Measurements from ENCODE around the gene RAB11FIP4. TPM values are rescaled to one million over a fixed set of nuclear protein-coding genes. Genes with fewer than 3 reads are reported as not detected.

Gene RAB11FIP4
- total and polyA plus RNA-seq, 4 donors: 1.5 to 16.0 (median 3.3) TPM

DNA sequence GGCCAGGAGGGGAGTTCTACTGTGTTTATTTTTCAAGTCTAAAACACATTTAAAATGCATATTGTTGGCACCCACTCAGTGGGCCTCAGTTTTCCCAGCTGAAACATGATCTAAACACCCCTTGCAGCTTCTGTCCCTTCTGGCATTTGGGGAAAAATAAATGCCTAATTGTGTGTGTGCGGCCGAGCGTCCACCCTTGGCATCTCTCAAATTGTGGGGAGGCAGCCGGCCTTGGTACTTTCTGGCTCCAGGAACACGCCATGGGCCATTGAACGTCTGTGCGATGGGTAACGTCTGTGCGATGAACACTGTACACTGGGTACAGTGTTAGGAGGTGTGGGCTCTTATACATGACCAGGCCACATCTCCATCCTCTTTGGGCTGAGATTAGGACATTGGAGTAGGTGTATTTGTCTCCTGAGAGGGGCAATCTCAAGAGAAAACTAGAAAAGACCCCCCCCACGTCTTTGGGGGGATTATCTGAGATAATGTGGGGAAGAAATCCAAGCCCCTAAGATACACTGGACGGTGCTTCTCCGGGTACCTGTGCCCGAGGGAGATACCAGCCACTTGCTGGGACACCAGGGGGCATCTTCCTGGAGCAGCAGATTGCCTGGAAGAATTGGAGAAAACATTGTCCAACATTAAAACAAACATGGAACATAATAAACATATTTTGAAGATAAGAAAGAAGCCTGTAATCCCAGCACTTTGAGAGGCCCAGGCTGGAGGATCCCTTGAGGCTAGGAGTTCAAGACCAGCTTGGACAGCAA, 54.9 kb downstream of the RAB11FIP4 start:
- no peak for TF ChIP-seq HNF4A (conservative IDR thresholded peaks at IDR 0.05)
- TF ChIP-seq RAD21 (IDR thresholded peaks at IDR 0.05): peak in 1 of 2 donors; percentile 31
- TF ChIP-seq, protein P1, sequence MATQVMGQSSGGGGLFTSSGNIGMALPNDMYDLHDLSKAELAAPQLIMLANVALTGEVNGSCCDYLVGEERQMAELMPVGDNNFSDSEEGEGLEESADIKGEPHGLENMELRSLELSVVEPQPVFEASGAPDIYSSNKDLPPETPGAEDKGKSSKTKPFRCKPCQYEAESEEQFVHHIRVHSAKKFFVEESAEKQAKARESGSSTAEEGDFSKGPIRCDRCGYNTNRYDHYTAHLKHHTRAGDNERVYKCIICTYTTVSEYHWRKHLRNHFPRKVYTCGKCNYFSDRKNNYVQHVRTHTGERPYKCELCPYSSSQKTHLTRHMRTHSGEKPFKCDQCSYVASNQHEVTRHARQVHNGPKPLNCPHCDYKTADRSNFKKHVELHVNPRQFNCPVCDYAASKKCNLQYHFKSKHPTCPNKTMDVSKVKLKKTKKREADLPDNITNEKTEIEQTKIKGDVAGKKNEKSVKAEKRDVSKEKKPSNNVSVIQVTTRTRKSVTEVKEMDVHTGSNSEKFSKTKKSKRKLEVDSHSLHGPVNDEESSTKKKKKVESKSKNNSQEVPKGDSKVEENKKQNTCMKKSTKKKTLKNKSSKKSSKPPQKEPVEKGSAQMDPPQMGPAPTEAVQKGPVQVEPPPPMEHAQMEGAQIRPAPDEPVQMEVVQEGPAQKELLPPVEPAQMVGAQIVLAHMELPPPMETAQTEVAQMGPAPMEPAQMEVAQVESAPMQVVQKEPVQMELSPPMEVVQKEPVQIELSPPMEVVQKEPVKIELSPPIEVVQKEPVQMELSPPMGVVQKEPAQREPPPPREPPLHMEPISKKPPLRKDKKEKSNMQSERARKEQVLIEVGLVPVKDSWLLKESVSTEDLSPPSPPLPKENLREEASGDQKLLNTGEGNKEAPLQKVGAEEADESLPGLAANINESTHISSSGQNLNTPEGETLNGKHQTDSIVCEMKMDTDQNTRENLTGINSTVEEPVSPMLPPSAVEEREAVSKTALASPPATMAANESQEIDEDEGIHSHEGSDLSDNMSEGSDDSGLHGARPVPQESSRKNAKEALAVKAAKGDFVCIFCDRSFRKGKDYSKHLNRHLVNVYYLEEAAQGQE (IDR thresholded peaks at IDR 0.05): no peak
- TF ChIP-seq NR2F2 (IDR thresholded peaks at IDR 0.05): no peak
- TF ChIP-seq, protein P2, sequence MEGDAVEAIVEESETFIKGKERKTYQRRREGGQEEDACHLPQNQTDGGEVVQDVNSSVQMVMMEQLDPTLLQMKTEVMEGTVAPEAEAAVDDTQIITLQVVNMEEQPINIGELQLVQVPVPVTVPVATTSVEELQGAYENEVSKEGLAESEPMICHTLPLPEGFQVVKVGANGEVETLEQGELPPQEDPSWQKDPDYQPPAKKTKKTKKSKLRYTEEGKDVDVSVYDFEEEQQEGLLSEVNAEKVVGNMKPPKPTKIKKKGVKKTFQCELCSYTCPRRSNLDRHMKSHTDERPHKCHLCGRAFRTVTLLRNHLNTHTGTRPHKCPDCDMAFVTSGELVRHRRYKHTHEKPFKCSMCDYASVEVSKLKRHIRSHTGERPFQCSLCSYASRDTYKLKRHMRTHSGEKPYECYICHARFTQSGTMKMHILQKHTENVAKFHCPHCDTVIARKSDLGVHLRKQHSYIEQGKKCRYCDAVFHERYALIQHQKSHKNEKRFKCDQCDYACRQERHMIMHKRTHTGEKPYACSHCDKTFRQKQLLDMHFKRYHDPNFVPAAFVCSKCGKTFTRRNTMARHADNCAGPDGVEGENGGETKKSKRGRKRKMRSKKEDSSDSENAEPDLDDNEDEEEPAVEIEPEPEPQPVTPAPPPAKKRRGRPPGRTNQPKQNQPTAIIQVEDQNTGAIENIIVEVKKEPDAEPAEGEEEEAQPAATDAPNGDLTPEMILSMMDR (IDR thresholded peaks at IDR 0.05; ENCODE audit: low read depth, low read length, missing input control): peak; percentile 13

DNA sequence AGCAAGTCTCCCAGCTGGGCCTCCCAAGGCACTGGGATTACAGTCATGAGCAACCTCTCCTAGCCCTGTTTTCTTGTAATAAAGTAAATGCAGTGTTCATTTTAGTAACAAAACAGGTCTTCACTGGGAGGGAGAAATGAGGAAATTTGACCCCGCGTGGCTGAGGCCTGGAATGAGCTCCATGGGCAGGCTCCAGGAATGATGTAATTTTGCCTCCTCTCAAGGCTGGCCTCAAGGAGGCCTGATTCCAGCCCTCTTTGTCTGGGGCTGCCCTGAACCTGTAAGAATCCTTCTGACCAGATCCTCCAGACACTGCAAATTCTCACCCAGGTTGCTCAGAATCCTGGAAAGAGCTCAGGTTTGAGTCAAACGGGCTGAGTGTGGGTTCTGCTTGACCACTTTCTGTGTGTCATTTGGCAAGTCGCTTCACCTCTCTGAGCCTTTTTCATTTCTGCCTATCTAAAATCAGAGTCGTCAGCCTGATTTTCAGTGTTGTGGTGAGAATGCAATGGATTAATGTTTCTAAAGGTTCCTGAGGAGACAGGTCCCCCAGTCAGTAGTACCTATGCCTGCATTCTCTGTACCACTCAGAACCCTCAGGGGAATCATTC, 57.1 kb downstream of the RAB11FIP4 start:
- Histone ChIP-seq H3K4me3 (ENCODE audit: low read depth in 1 of 3, low read length in 3 of 3) (no peak overlapping the region), H3K4me1 (ENCODE audit: control insufficient read depth in 4 of 4, insufficient read depth in 4 of 4, low read length in 3 of 4) (no peaks in the 10 kb centered on the region), H3K36me3 (ENCODE audit: control insufficient read depth in 4 of 4, insufficient read depth in 3 of 4, low read depth in 1 of 4, low read length in 3 of 4) (no peaks in the 10 kb centered on the region), H3K27me3 (ENCODE audit: control insufficient read depth in 4 of 4, insufficient read depth in 4 of 4, low read length in 3 of 4) (no peaks in the 10 kb centered on the region), H3K9me3 (ENCODE audit: control insufficient read depth in 4 of 4, low read length in 3 of 4) (no peaks in the 10 kb centered on the region), H3K9ac (ENCODE audit: low read depth in 1 of 2, low read length in 2 of 2) (no peak overlapping the region), H3K27ac (ENCODE audit: low read depth in 1 of 2, low read length in 2 of 2) (no peak overlapping the region)
- no peak for DNase-seq (ENCODE audit: low spot score)
- 84% methylated on average over 5 of the region's 5 CpGs for WGBS
- TF ChIP-seq, protein P3, sequence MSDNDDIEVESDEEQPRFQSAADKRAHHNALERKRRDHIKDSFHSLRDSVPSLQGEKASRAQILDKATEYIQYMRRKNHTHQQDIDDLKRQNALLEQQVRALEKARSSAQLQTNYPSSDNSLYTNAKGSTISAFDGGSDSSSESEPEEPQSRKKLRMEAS (IDR thresholded peaks at IDR 0.05): no peak
- no peak for TF ChIP-seq HNF4G (IDR thresholded peaks at IDR 0.05)
- no peak for TF ChIP-seq FOXA2 (IDR thresholded peaks at IDR 0.05)
- no peak for TF ChIP-seq EGR1 (IDR thresholded peaks at IDR 0.05; ENCODE audit: low read depth in 2 of 2)

More for the DNA sequence above, 54.9 kb downstream of the RAB11FIP4 start:
- no peaks in the 10 kb centered on the region for H3K27me3 ChIP-seq (ENCODE audit: control insufficient read depth in 4 of 4, insufficient read depth in 4 of 4, low read length in 3 of 4)
- no peaks in the 10 kb centered on the region for H3K4me1 ChIP-seq (ENCODE audit: control insufficient read depth in 4 of 4, insufficient read depth in 4 of 4, low read length in 3 of 4)
- no peaks in the 10 kb centered on the region for H3K36me3 ChIP-seq (ENCODE audit: control insufficient read depth in 4 of 4, insufficient read depth in 3 of 4, low read depth in 1 of 4, low read length in 3 of 4)
- no peak overlapping the region for H3K9ac ChIP-seq (ENCODE audit: low read depth in 1 of 2, low read length in 2 of 2)
- no peak overlapping the region for H3K4me3 ChIP-seq (ENCODE audit: low read depth in 1 of 3, low read length in 3 of 3)
- DNase-seq (ENCODE audit: low spot score): no peak
- H3K9me3 ChIP-seq (ENCODE audit: control insufficient read depth in 4 of 4, low read length in 3 of 4): no peaks in the 10 kb centered on the region
- 80% methylated on average over 13 of the region's 13 CpGs for WGBS
- H3K27ac ChIP-seq (ENCODE audit: low read depth in 1 of 2, low read length in 2 of 2): no peak overlapping the region

DNA sequence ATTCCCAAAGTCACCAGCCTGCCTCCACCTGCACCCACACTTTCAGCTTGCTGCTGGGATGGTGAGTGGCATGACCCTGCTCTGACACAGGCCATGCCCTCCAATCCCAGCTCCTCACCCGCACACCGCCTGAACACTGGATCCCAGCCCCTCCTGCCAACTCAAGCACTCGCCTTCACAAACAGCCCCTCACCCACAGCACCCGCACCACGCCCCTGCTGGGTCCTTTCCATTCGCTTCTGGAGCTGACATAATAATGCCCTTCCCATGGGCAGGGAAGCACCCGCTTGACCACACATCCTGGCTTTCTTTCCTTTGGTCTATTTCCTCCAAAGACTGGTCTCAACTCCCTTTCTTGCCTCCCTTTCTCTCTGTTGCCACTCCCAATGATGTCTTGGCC, 57.6 kb downstream of the RAB11FIP4 start:
- Histone ChIP-seq H3K36me3 (ENCODE audit: control insufficient read depth in 4 of 4, insufficient read depth in 3 of 4, low read depth in 1 of 4, low read length in 3 of 4) (no peaks in the 10 kb centered on the region), H3K4me1 (ENCODE audit: control insufficient read depth in 4 of 4, insufficient read depth in 4 of 4, low read length in 3 of 4) (no peaks in the 10 kb centered on the region), H3K27ac (ENCODE audit: low read depth in 1 of 2, low read length in 2 of 2) (no peak overlapping the region), H3K9me3 (ENCODE audit: control insufficient read depth in 4 of 4, low read length in 3 of 4) (no peaks in the 10 kb centered on the region), H3K4me3 (ENCODE audit: low read depth in 1 of 3, low read length in 3 of 3) (no peak overlapping the region), H3K27me3 (ENCODE audit: control insufficient read depth in 4 of 4, insufficient read depth in 4 of 4, low read length in 3 of 4) (no peaks in the 10 kb centered on the region), H3K9ac (ENCODE audit: low read depth in 1 of 2, low read length in 2 of 2) (no peak overlapping the region)
- no peak for DNase-seq (ENCODE audit: low spot score)
- WGBS: 94% methylated on average over 7 of the region's 7 CpGs
- no peak for TF ChIP-seq EGR1 (IDR thresholded peaks at IDR 0.05; ENCODE audit: low read depth in 2 of 2)
- TF ChIP-seq, protein P3 (IDR thresholded peaks at IDR 0.05): no peak
- no peak for TF ChIP-seq RAD21 (IDR thresholded peaks at IDR 0.05)
- no peak for TF ChIP-seq YY1 (IDR thresholded peaks at IDR 0.05)
- no peak for TF ChIP-seq JUND (IDR thresholded peaks at IDR 0.05)
- no peak for TF ChIP-seq HNF4A (conservative IDR thresholded peaks at IDR 0.05)
- no peak for TF ChIP-seq SP1 (IDR thresholded peaks at IDR 0.05)
- TF ChIP-seq, protein P4, sequence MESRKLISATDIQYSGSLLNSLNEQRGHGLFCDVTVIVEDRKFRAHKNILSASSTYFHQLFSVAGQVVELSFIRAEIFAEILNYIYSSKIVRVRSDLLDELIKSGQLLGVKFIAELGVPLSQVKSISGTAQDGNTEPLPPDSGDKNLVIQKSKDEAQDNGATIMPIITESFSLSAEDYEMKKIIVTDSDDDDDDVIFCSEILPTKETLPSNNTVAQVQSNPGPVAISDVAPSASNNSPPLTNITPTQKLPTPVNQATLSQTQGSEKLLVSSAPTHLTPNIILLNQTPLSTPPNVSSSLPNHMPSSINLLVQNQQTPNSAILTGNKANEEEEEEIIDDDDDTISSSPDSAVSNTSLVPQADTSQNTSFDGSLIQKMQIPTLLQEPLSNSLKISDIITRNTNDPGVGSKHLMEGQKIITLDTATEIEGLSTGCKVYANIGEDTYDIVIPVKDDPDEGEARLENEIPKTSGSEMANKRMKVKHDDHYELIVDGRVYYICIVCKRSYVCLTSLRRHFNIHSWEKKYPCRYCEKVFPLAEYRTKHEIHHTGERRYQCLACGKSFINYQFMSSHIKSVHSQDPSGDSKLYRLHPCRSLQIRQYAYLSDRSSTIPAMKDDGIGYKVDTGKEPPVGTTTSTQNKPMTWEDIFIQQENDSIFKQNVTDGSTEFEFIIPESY (IDR thresholded peaks at IDR 0.05): no peak
- no peak for TF ChIP-seq RXRA (IDR thresholded peaks at IDR 0.05)
- TF ChIP-seq FOXA1 (IDR thresholded peaks at IDR 0.05): no peak

Data from liver (tissue), 9 donors.